ENCODE results near the gene KRT78.

KRT78 gene

GRCh38 chr12:52794479-52795331, 54.1 kb downstream of the KRT78 start:
- DNase-seq (ENCODE audit: extremely low read depth, low read depth), result no peak
- TF ChIP-seq CTCF (IDR thresholded peaks at IDR 0.05; ENCODE audit: low read depth, low read length, missing control alignments), result no peak
- no peak overlapping the region for H3K4me3 ChIP-seq (replicated peaks; ENCODE audit: low read depth, low read length)

- no peak for TF ChIP-seq CTCF (IDR thresholded peaks at IDR 0.05; ENCODE audit: low read depth, low read length, missing control alignments)
- H3K4me3 ChIP-seq (replicated peaks; ENCODE audit: low read depth, low read length), result no peak overlapping the region
- no peak for DNase-seq (ENCODE audit: extremely low read depth, low read depth)
These were observed 56.4 kb downstream of the KRT78 start for GRCh38 chr12:52792185-52793029.

GRCh38 chr12:52791271-52792184, 57.3 kb downstream of the KRT78 start:
- TF ChIP-seq CTCF (IDR thresholded peaks at IDR 0.05; ENCODE audit: low read depth, low read length, missing control alignments), result no peak

GRCh38 chr12:52790427-52791270, 58.1 kb downstream of the KRT78 start:
- no peak overlapping the region for H3K4me3 ChIP-seq (replicated peaks; ENCODE audit: low read depth, low read length)
- DNase-seq (ENCODE audit: extremely low read depth, low read depth), result no peak
- TF ChIP-seq CTCF (IDR thresholded peaks at IDR 0.05; ENCODE audit: low read depth, low read length, missing control alignments), result no peak

More at GRCh38 chr12:52791271-52792184, 57.3 kb downstream of the KRT78 start:
- DNase-seq (ENCODE audit: extremely low read depth, low read depth), result no peak
- H3K4me3 ChIP-seq (replicated peaks; ENCODE audit: low read depth, low read length), result no peak overlapping the region

- no peak for DNase-seq (ENCODE audit: extremely low read depth, low read depth)
- no peak for TF ChIP-seq CTCF (IDR thresholded peaks at IDR 0.05; ENCODE audit: low read depth, low read length, missing control alignments)
These were observed 59.0 kb downstream of the KRT78 start for GRCh38 chr12:52789637-52790426.

More at GRCh38 chr12:52789637-52790426, 59.0 kb downstream of the KRT78 start:
- H3K4me3 ChIP-seq (replicated peaks; ENCODE audit: low read depth, low read length), result no peak overlapping the region

All from HFF-Myc (cell line).